Measurements from ENCODE around the gene LAMA2. TPM values are rescaled to one million over a fixed set of nuclear protein-coding genes. Genes with fewer than 3 reads are reported as not detected.

Gene LAMA2
- total RNA-seq, 1 donor from 2014 or later: 0.47 TPM

DNA sequence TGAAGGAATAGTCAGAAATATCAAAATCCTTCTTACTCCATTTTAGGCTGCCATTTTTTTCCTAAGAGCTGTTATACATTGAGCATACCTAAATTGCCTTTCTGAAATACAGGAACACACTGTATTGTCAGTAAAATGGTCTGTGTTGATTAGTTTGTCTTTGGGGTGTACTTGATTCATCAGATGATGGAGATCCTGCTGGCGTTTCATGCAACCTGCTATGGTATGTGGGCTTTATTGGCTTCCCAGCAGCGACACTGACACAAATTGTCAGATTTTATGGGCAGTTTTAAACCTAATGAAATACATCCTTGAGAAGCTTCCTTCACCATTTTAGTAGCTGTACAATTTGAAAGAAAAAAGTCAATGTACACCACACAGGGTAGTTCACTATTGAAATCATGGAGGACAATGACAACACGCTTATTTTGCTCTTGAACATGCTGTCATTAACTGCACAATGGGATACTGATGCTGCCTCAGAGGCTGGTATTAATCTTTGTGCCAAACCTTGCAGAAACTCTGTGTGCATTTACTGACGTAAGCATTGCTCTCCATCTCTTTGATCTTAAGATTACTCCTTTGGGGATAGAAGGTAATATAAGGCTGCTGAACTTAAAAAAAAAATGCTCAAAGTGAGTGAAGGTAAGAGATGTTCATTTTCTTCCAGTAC, 124.9 kb downstream of the LAMA2 start:
- Mint-ChIP-seq H3K4me1 (peaks cover 6% of the 10 kb centered on the region), H3K27ac (ENCODE audit: unreplicated experiment) (no peak overlapping the region), H3K4me3 (no peak overlapping the region), H3K9me3 (no peaks in the 10 kb centered on the region), H3K27me3 (ENCODE audit: low read depth) (no peaks in the 10 kb centered on the region), H3K36me3 (ENCODE audit: low read depth) (no peaks in the 10 kb centered on the region)
- TF ChIP-seq, protein P1, sequence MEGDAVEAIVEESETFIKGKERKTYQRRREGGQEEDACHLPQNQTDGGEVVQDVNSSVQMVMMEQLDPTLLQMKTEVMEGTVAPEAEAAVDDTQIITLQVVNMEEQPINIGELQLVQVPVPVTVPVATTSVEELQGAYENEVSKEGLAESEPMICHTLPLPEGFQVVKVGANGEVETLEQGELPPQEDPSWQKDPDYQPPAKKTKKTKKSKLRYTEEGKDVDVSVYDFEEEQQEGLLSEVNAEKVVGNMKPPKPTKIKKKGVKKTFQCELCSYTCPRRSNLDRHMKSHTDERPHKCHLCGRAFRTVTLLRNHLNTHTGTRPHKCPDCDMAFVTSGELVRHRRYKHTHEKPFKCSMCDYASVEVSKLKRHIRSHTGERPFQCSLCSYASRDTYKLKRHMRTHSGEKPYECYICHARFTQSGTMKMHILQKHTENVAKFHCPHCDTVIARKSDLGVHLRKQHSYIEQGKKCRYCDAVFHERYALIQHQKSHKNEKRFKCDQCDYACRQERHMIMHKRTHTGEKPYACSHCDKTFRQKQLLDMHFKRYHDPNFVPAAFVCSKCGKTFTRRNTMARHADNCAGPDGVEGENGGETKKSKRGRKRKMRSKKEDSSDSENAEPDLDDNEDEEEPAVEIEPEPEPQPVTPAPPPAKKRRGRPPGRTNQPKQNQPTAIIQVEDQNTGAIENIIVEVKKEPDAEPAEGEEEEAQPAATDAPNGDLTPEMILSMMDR (conservative IDR thresholded peaks at IDR 0.05): no peak
- DNase-seq (ENCODE audit: low read depth, low spot score): no peak

DNA sequence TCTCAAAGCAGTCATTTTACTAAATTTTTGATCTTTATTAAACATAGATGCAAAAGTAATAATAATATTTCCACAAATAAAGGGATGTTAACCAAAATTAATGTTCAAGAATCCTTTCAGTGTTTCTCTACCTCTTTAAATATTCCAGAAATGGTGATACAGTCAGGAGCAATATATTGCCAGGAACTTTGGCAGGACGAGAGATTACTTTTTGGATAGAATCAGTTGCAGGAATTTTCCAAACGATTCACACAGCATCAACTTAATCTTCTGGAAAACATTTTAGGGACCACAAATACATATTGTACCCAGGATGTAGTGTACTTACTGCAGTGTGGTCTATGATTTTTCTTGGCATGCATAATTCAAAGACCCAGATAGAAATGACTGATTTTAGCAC, 125.7 kb downstream of the LAMA2 start:
- Mint-ChIP-seq H3K4me1 (peaks cover 6% of the 10 kb centered on the region), H3K4me3 (no peak overlapping the region), H3K27me3 (ENCODE audit: low read depth) (no peaks in the 10 kb centered on the region), H3K9me3 (no peaks in the 10 kb centered on the region), H3K27ac (ENCODE audit: unreplicated experiment) (no peak overlapping the region), H3K36me3 (ENCODE audit: low read depth) (no peaks in the 10 kb centered on the region)
- DNase-seq (ENCODE audit: low read depth, low spot score): no peak
- TF ChIP-seq, protein P1 (conservative IDR thresholded peaks at IDR 0.05): no peak

DNA sequence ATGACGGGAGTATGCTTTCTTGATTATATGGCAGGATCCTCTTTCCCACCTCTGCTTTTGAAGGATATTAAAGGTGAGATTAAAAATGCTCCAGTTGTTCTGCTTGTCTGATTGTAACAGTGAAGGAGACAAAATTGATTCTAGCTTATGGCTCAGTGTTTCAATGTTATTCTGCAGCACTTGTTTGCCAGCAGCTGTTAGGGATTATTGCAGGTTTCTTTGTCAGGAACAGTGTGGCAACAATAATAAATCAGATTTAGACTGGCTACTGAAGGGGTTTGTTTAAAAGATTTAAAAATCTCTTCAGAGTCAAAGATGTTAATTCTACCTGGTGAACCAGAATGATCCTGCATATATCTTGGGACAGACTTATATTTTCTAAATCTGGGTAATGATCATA, 126.9 kb downstream of the LAMA2 start:
- DNase-seq (ENCODE audit: low read depth, low spot score): no peak
- Mint-ChIP-seq H3K36me3 (ENCODE audit: low read depth) (no peaks in the 10 kb centered on the region), H3K27ac (ENCODE audit: unreplicated experiment) (no peak overlapping the region), H3K27me3 (ENCODE audit: low read depth) (no peaks in the 10 kb centered on the region), H3K4me3 (no peak overlapping the region), H3K9me3 (no peaks in the 10 kb centered on the region), H3K4me1 (peaks cover 6% of the 10 kb centered on the region)
- TF ChIP-seq, protein P1 (conservative IDR thresholded peaks at IDR 0.05): no peak

DNA sequence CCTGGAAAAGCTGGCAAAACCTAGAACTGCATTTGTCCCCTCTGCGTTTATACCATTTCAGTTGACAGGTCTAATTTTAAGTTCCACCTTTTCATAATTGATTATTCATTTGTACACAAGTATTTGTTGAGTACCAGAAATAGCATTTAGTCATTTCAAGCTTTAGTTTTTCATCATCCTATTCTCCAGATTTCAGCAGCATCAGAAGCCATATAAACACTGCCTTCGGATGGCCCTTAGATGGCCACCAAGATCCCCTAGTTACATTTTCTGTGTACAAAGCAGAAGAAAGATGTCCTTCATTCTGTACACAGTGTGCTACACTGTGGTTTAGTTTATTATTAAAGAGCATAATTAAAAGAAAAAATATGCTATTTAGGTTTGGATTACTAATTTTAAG, 131.4 kb downstream of the LAMA2 start:
- TF ChIP-seq, protein P1 (conservative IDR thresholded peaks at IDR 0.05): no peak
- Mint-ChIP-seq H3K36me3 (ENCODE audit: low read depth) (no peaks in the 10 kb centered on the region), H3K27me3 (ENCODE audit: low read depth) (no peaks in the 10 kb centered on the region), H3K27ac (ENCODE audit: unreplicated experiment) (no peak overlapping the region), H3K9me3 (peaks cover 3% of the 10 kb centered on the region), H3K4me1 (no peaks in the 10 kb centered on the region), H3K4me3 (no peak overlapping the region)
- DNase-seq (ENCODE audit: low read depth, low spot score): no peak

DNA sequence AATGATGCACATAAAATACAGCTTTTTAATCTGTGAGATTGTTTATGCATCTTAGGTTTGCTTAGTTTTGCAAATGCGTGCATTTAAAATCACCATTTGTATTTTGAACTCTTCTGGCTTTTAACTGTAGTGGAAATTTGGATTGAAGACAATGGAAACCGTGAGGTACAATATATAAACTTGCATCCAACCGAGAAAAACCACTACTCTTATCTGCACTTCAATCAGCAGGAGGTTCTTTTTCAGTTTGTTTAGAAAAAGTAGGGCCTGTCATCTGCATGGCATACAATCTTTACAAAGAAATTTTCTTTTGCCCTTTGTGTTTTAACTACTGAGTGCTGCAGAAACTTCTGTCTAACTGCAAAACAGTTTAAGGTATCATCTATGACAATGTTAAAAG, 132.8 kb downstream of the LAMA2 start:
- no peaks in the 10 kb centered on the region for H3K4me1 Mint-ChIP-seq
- TF ChIP-seq, protein P1 (conservative IDR thresholded peaks at IDR 0.05): no peak
- H3K9me3 Mint-ChIP-seq: peaks cover 3% of the 10 kb centered on the region
- no peaks in the 10 kb centered on the region for H3K27me3 Mint-ChIP-seq (ENCODE audit: low read depth)
- H3K27ac Mint-ChIP-seq (ENCODE audit: unreplicated experiment): no peak overlapping the region
- no peak overlapping the region for H3K4me3 Mint-ChIP-seq
- no peaks in the 10 kb centered on the region for H3K36me3 Mint-ChIP-seq (ENCODE audit: low read depth)
- DNase-seq (ENCODE audit: low read depth, low spot score): no peak
